NCI-H2107 treated with DMSO at 0.1 percent for 48 hours (cell line): ENCODE data around the gene RRP15.

Experiments
- DNase-seq: peaks from one replicate; lab custom pipeline; 2025; ENCODE audit not compliant: unreplicated experiment; lab: John Stamatoyannopoulos, UW

The RRP15 gene, protein sequence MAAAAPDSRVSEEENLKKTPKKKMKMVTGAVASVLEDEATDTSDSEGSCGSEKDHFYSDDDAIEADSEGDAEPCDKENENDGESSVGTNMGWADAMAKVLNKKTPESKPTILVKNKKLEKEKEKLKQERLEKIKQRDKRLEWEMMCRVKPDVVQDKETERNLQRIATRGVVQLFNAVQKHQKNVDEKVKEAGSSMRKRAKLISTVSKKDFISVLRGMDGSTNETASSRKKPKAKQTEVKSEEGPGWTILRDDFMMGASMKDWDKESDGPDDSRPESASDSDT

DNA sequence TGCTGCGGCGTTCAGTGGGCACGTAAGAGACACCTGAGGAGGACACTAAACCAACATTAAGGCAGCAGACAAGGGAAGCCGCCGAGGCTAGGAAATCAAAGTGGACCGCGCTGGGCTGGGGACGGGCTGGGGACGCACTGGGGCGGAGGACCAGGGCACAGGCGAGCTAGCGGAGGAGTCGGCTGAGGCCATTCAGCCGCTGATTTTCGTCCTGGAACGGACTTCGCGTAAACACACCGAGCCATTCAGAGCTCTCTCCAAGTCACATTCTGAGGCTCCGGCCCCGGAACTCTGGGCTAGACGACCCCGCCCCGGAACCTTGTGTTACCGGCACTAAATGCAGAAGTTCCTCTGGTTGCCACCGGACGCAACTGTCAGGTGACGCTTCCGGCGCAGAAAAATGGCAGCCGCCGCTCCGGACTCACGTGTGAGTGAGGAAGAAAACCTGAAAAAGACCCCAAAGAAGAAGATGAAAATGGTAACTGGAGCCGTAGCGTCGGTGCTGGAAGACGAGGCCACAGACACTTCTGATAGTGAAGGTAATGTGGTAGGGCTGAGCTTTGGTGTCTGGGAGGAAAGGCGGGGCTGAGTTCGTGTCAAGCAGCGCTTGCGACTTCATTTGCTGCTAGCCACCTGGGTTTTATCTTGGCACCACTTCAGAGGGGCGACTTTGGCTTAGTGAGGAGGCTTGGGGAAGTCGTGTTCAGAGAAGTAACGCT is at the start of gene RRP15:
TSS of gene RRP15 (plus strand) at position 377 of the 719 bp plus-strand sequence. CDS start at position 401, 24 bp downstream.
- peak; percentile 67 for DNase-seq

DNA sequence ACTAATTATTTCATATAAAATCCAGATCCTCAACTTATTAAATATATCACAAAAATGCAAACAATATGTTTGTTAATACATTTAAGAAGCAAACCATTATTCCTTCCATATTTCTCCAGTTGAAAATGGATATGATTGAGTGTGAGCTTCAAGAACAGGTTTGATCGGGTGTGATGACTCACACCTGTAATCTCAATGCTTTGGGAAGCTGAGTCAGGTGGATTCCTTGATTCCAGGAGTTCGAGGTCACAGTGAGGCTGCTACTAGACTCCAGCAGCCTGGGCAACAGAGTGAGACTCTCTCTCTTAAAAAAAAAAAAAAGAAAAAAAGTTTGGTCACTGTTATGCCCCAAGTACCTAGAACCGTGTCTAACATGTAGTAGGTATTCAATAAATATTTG is 42.9 kb upstream of the RRP15 start:
- DNase-seq, result no peak

DNA sequence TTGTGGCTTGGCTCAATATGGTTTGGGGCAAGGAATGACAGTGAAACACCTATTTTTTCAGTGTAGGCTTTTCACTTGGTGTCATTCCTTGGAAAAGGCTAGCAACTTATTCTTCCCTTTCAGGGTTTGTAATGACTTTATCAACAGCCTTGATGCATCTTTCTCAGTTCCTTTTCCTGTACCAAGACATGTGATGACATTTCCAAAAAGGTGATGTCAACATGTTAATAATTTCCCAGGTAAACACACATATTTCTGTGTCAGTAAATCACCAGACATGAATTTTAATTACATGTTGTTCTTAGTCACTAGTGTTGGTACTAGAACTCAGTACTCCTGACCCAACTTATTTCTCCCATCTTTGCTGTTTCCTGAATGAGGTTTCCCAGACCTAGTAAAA is 37.8 kb upstream of the RRP15 start:
- no peak for DNase-seq

DNA sequence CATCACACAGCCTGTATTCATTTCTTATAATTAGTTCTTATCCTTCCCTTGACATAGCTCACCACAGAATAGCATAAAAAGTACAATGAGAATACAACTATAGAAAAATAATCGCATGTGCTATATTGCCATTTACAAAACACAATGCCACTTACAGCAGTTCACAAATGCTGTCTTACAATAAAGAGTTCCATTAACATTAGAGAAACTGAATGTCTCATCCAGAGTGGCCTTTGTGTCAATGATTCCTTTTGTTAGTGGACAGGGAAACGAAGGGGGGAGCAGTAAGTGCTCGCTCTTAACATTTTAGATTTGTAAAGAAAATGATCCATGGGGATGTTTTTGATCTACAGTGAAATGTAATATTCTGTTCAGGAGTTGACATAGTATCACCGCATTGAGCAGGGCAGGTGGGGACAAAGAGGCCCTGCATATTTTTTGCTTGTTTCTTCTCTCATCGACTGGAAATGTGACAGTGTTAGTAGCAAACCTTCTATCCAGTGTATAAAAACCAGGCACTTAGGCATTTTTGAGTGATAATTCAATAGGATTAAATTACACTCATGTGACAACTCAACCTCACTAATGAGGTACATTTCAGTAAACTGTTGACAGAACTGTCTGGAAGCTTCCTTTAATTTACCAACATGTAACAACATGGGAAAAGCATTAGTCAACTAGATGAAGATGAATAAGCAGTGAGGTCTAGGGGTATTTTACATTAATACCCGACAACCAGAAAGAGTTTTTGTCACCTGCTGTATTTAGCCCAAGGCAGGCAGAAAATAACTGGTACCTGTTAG is 35.6 kb upstream of the RRP15 start:
- peak; percentile 93 for DNase-seq

DNA sequence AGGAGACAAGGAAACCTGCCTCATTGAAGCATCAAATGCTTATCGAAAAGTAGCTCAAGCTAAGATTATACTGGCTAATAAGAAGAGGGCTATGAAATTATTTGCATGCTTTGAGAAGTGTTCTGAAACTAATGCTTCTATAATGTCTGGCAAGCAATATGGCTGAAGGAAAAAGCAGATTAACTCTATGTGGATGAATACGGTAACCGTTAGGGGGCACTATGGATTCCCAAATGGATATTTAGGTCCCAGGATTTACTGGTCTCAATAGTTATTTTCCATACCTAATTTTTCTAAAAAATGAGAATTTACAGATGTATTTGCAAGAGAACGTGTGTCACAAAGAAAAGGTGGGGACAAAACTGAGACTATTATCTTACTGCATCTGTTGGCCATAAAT is 34.6 kb upstream of the RRP15 start:
- DNase-seq, result no peak

DNA sequence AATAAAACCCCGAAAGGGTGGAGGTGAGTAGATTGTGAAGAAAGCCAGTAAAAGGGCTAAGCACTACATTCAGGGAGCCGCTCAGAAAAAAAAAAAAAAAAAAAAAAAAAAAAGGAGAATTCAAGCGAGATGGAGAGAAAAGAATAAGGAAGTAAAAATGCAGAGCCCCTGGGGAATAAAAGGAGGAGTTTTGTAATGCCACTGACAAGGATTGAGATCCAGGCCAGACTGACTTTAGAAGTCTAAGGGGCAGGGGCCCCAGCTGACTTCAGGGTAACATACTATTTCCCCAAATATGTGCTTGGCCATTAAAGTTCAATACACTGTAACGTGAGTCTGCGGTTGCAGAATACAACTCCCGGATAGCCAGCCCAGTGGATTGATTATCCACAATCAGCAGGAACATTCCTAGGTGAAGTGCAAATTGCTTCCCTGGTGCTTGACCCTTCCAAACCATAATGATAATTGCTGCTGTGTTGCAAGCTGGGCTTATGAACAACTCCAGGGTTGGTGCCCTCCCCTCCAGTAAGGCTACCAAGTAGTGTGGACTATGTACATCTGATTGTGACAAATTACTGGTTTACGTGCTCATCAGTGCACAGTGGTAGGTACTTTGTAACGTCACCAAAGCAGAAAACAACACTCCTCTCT is 30.7 kb upstream of the RRP15 start:
- DNase-seq, result no peak

DNA sequence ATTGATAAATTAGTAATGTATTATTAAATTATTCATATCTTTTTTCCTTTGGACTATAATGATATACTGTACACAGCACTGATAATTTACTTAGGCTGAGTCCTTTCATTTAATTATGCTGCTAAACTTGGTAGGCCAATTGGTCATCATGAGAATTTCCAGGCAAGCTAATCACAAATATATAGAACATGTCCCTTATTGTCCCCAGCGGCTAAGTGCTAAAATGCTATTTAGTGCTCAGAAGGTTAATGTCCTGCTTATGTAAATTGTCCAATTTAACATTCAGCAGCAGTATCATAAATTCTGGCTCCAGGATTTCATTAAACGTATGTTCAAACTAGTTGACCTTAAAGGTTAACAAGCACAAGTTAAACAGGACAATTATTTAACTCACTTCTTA is 30.0 kb upstream of the RRP15 start:
- DNase-seq, result no peak

DNA sequence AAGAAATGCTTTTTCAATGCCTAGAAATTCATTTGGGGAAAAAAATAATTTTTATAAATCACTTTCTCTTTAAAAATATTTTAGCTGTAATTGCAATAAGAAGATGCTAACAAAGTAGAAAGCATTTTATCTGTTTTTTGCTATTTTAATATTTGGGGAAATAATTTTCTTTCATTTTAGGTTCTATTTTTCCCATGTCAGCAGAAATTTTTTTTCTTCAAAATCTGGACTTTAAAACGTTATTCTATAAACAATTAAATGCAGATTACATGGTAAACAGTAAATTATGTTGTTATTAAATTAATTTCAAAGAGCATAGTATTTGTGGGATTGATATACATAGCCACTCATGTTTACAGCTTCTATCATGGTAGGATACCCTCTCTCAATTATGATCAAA is 27.7 kb upstream of the RRP15 start:
- DNase-seq, result no peak

DNA sequence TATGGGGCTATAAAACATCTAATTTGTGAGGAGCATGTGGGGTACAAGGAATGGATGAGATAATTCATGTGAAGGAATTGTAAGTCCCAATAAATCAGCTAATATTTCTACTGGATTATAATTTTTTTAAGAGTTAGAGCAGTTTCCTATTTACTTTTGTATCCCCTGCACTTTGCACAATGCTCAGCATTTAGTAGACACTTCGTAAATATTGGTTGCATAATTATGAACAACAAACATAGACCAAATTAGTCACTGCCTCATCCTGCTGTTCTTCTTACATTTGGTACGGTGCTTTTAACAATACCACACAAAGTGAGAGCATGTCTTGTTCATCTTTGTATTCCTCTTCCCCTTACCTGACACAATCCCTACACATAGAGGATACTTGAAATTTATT is 27.1 kb upstream of the RRP15 start:
- DNase-seq, result no peak

DNA sequence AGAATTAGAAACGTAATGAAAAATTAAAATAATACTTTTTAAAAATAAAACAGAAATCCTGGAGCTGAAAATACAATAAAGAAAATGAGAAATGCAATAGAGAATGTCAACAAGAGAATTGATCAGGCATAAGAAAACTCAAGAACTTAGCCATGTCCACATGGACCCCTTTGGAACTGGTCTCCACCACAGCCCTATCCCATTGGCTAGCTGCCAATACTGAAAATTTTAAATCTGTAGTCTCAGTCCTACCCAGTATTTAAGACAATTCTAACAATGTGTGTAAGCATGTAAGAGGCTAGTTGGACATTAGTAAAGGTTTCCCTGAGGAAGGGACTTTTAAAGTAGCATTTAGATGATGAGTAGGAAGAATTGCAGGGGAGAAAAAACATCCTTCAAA is 25.8 kb upstream of the RRP15 start:
- no peak for DNase-seq

DNA sequence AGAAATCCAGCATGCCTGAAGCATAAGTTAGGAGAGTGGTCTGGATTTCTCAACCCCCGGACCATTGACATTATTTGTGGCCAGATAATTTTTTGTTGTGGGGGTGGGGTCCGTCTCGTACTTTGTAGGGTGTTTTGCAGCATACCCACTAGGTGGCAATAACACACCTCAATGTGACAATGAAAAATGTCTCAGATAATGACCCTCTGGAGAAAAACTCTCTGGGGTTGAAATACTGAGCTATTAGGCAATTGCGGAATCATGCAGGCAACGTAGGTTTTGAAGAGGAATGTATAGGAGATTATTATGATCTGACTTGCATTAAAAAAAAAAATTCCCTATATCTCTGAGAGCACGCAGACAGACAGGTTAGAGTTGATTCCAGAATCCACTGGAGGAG is 25.3 kb upstream of the RRP15 start:
- DNase-seq, result no peak

DNA sequence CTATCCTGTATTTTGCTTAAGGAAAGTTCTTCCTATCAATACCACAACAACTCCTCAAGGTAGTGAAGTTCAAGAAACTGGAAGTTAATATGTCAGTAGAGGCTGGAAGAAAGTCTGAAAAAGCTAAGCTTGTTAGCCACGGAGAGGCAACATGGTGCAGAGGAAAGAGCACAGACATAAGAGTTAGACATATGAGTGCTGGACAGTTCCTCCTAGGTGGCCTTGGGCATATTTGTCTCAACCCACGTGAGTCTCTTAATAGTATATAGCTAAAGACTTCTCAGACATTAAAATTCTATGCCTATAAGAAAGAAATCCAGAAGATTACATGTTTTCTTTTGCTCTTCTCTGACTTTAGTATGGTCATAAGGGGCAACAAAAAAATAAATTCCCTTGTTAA is 22.8 kb upstream of the RRP15 start:
- no peak for DNase-seq

DNA sequence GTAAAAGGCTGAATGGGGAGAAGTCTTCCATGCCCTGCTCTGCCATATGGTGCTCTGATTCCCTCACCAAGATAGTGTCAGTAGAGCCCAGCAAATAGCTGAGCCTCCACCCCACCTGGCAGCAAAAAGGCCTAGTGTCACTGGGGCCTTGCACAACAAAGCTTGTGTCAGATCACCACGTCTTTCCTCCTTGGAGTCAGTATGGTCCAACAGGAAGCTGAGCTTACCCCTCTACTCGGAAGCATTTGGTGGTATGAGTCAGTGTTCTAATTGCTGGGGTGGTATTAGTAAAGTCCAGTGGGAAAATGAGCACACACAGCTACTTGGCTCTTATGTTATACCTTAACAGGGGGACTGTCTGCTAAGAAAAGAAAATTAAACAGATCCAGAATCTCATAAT is 18.7 kb upstream of the RRP15 start:
- DNase-seq, result no peak

DNA sequence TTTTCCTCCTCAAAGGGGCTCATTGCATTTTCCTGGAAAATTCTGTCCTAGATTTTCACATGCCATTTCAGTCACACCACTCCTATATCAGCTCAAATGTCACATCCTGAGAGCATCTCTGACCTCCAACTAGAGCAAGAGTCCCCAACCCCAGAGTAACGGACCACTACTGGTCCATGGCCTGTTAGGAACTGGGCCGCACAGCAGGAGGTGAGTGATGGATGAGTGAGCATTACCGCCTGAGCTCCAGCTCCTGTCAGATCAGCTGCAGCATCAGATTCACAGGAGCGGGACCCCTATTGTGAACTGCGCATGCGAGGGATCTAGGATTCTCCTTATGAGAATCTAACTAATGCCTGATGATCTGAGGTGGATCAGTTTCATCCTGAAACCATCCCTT is 12.7 kb upstream of the RRP15 start:
- no peak for DNase-seq

DNA sequence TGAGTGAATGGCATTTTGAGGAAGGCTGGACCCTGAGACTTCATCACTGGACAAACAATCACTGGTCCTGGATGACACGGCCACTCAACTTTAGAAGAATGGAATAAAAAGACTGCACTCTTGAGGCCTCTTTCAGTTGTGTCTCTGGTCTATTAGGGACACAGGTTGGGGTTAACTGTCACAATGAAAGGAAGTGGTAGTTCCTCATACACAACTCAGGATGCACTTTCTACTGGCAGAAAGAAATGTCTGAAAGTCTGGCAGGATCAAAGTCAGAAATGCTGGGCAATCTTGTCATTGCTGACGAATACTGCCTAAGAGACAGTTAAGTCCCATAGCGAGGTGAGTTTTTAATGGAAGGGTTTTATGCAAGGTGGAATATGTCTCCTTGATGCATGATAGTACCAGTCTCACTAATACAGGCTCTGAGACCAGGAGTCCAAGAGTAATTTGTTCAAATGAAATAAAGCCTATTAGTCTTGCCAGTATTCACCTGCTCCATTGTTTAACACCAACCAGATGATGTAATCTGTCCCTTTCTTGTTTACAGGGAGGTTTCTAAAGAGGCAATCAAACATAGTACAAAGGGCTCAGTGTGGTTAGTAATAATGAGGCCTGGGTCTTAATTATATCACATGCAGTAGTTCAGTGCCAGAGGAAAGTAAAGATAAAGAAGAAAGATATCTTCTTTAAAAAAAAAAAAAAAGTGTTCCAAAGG is 11.2 kb upstream of the RRP15 start:
- peak; percentile 89 for DNase-seq

DNA sequence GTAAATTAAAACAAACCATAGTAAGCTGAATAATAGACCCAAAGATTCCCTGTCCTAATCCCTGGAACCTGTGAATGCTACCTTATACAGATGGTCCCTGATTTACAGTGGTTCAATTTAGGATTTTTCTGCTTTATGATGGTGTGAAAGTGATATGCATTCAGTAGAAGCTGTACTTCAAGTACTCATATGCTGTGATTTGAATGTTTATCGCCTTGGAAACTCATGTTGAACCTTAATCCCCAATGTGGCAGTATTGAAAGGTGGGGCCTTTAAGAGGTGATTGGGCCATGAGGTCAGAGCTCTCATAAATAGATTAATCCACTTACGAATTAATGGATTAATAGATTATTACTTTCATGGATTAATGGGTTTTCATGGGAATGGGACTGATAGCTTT is 10.6 kb upstream of the RRP15 start:
- DNase-seq, result no peak

DNA sequence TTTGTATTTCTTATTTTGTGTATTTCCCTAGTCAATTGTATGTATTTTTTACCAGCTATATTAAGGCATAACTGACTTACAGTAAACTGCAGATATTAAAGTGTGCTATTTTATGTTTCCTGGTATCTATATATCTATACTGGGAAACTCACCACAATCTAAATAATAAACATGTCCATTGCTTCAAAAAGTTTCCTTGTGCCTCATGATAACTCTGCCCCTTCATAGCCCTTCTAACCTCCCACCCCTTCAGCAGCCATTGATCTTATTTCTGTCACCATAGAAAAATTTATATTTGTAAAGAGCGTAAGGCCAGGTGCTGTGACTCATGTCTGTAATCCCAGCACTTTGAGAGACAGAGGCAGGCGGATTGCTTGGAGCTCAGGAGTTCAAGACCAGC is 9.3 kb upstream of the RRP15 start:
- no peak for DNase-seq

DNA sequence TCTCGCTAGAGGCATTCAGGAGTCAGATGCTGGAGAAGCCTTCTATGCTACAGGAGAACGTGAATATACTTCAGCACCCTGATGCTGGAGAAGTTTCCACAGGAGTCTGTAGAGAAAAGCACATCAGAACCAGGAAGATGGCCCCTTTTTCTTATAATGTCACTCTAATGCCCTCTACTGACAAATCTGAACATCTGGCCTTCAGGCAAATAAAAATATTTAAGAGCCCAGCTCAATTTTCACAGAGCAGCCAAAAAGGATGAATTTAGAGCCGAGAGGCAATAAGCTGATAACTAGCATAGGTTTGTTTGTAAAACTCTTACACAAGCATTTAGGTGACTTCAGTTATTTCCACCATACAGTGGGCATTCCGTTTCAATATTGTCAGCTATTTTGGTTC is 3.8 kb upstream of the RRP15 start:
- peak; percentile 13 for DNase-seq

DNA sequence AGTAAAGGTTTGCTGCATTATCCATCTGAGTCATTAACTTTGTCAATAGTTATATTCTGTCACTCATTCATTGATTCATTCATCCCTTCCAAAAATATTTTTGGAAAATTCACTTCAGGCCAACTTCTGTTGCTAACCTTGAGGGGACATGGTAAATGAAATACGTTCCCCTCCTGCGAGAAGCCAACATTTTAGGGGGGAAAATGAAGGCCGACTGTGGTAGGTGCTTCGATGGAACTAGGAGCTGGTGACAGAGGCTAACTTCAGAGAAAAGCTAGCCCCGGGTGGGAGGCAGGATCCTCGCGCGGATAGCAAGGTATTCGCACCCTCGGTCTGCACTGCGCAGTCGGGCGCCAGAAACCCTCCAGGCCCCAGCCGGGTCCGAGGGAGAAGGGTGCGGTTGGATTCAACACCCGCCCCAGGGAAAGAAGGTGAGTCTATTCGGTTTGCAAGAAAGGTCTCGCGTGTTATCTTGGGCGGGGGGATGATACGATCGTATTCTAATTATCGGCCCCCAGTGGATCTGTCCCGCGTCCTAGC is 646 bp upstream of the RRP15 start:
- no peak for DNase-seq

DNA sequence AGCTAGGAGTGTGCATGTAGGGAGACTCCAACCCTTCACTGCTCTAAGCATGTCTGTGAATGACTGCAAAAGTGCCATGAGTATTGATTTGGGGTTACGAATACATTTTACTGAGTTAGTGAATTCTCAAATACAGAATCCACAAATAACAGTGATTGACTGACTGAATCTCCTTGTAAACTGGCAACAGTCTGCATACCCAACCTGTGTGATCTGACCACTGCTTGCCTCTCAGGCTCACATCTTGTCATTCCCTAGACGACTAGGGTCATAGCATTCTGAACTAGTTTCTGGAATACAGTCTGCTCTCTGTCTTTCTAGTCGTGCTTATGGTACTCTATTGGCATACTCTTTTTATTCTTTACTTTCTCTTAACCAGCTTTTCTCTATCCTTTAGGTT is 7.4 kb downstream of the RRP15 start:
- no peak for DNase-seq

DNA sequence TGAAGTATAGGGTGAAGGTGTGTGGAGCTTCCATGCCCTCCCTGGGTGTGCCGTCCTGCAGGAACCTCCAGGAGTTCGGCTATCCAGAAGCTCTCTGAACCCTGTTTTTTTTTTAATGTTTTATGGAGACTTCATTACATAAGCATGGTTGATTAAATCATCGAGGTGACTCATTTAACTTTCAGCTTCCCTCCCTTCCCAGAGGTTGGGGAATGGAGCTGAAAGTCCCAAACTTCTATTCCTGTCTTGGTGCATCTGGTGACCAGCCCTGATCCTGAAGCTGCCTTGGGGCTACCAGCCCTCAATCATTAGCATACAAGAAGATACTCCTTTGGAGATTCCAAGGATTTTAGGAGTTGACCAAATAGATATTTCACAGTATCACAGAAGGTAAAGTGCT is 9.5 kb downstream of the RRP15 start:
- DNase-seq, result no peak
